Prostate gland (tissue), 2 donors: ENCODE results near the gene ENC1.

Source experiments
- CTCF ChIP-seq, 4 experiments: fragments of 200-600 bp in 2 of 4; fragments of 450-650 bp in 2 of 4; sonication (generic) in 2 of 4; IDR thresholded peaks; 1 replicate in 3 of 4; 2 replicates in 1 of 4; pipeline ENCODE4 v1.5.1; 2016 to 2019; ENCODE audit warnings: antibody characterized with exemption in 4 of 4, mild to moderate bottlenecking in 2 of 4, moderate library complexity in 2 of 4
- POLR2AphosphoS5 ChIP-seq: sonication (generic); formaldehyde crosslinking; IDR thresholded peaks from one replicate; pipeline ENCODE4 v1.6.1; 2017; ENCODE audit warnings: antibody characterized with exemption

GRCh38 chr5:74624501-74624900 lies 16.0 kb downstream of the ENC1 start:
- TF ChIP-seq CTCF (IDR thresholded peaks at IDR 0.05) (no peak), POLR2AphosphoS5 (no peak)
